Endometrial microvascular endothelial cells (primary cell): ENCODE measurements around the gene PPM1D. TPM values are rescaled to one million over a fixed set of nuclear protein-coding genes. Genes with fewer than 3 reads are reported as not detected.
"Not testable (repeated sequence)": the region's sequence is repeated elsewhere in the genome, so short reads cannot be mapped to it uniquely, and the experiment has no call there.

Experiments used
- in situ Hi-C: cut with HindIII; loops from 2 replicates; pipeline ENCODE4 v1.10.0; 2017; ENCODE audit warnings: low sequenced_read_pairs, low pct_unique_long_range_greater_than_20kb; ENCODE audit errors: inconsistent ontology term
- total RNA-seq: library from RNA; depleted of rRNA; stranded (reverse); fragments of >200 nt; gene quantifications from one replicate; pipeline ENCODE4 v1.2.3, GENCODE V29; 2015; ENCODE audit errors: inconsistent ontology term

The PPM1D gene
- total RNA-seq, 1 donor from 2014 or later: 27.2 TPM

- in situ Hi-C loops: no loop called here
Observed at GRCh38 chr17:60652454-60653247, 52.7 kb downstream of the PPM1D start.

DNA sequence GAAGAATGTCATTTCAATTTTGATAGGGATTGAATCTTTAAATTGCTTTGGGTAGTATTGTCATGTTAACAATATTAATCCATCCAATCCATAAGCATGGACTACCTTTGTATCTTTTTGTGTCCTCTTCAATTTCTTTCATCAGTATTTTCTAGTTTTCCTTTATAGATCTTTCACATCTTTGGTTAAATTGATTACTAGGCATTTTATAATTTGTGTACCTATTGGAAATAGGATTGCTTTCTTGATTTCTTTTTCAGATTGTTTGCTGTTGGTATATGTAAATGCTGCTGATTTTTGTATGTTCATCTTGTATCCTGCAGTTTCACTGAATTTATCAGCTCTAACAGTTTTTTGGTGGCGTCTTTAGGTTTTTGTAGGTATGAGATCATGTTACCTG is 53.6 kb downstream of the PPM1D start:
- in situ Hi-C loops: no loop called here

DNA sequence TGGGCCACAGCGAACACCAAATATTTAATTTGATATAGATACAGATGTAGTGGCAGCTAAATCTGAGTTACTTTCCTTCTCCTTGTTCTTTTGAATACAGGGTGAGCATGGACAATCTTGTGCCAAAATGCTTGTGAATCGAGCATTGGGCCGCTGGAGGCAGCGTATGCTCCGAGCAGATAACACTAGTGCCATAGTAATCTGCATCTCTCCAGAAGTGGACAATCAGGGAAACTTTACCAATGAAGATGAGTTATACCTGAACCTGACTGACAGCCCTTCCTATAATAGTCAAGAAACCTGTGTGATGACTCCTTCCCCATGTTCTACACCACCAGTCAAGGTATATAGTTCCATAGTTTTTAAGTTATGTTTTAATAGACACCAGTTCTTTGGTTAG is 56.5 kb downstream of the PPM1D start:
- in situ Hi-C loops: no loop called here

GRCh38 chr17:60659156-60659555 is 59.2 kb downstream of the PPM1D start:
- in situ Hi-C loops: no loop called here

GRCh38 chr17:60661489-60661888 is 61.5 kb downstream of the PPM1D start:
- in situ Hi-C loops: no loop called here

DNA sequence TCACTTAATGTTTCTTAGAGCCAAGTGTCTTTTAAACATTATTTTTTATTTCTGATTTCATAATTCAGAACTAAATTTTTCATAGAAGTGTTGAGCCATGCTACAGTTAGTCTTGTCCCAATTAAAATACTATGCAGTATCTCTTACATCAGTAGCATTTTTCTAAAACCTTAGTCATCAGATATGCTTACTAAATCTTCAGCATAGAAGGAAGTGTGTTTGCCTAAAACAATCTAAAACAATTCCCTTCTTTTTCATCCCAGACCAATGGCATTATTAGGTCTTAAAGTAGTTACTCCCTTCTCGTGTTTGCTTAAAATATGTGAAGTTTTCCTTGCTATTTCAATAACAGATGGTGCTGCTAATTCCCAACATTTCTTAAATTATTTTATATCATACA is 64.0 kb downstream of the PPM1D start:
- in situ Hi-C loops: no loop called here

GRCh38 chr17:60665602-60666001 is 65.6 kb downstream of the PPM1D start:
- in situ Hi-C loops: no loop called here

DNA sequence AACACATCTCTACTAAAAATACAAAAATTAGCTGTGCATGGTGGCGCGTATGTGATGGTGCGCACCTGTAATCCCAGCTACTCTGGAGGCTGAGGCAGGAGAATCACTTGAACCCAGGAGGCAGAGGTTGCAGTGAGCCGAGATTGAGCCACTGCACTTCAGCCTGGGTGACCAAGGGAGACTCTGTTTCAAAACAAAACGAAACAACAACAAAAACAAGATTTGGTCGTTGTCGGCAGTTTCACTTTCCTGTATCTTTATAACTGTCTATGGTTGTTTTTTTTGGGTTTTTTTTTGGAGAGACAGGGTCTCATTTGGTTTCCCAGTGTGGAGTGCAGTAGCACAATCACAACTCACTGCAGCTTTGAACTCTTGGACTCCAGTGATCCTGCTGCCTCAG is 68.7 kb downstream of the PPM1D start:
- in situ Hi-C loops: not testable (repeated sequence)

DNA sequence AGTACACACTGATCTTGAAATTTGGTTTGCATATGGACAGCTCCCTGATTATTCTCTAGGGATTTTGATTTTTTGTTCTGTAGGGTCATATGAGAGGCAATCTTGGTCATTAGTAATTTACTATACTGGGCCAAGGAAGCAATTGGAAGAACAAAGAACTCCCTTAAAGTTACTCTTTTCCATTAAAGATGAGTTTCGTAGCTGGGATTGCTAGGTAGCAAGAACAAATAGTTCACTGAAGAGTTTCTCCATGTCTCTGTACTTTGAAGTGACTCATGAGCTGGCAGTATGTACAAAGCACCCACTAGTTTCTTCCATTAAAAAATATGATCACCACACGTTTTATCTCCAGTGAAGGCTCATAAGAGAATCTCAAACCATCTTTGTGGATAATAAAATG is 71.5 kb downstream of the PPM1D start:
- in situ Hi-C loops: no loop called here

DNA sequence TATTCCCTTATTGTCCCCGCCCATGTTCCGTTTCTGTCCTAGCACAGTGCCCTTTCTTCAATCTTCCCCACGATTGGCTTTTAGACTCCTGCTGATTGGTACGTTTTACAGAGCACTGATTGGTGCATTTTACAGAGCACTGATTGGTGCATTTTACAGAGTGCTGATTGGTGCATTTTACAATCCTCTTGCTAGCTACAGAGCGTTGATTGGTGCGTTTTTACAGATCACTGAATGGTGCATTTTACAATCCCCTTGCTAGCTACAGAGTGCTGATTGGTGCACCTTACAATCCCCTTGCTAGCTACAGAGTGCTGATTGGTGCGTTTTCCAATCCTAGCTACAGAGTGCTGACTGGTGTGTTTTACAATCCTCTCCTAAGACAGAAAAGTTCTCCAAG is 74.6 kb downstream of the PPM1D start:
- in situ Hi-C loops: not testable (repeated sequence)

DNA sequence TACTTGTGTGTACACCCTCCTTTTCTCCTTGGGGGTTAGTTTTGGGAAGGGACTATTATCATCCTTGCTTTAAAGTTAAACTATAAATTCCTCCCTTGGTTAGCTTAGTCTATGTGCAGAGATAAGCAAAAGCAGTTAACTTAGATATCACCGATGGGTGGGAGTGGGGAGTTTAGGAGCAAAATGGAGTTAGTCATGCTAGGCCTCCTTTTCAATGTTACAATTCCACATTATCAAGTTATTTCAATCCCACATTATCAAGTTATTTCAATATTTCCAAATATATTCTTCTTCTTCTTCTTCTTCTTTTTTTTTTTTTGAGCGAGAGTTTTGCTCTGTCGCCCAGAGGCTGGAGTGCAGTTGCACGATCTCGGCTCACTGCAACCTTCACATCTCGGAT is 76.0 kb downstream of the PPM1D start:
- in situ Hi-C loops: no loop called here

- in situ Hi-C loops: no loop called here
Observed at GRCh38 chr17:60676758-60677307, 76.8 kb downstream of the PPM1D start.

GRCh38 chr17:60677308-60678117 is 77.5 kb downstream of the PPM1D start, which contains the start of gene BCAS3:
Gene BCAS3 (plus strand): TSS chr17:60677851.
- in situ Hi-C loops: no loop called here

GRCh38 chr17:60678118-60678444 is 78.1 kb downstream of the PPM1D start:
- in situ Hi-C loops: no loop called here

GRCh38 chr17:60679287-60679686 is 79.3 kb downstream of the PPM1D start:
- in situ Hi-C loops: no loop called here

DNA sequence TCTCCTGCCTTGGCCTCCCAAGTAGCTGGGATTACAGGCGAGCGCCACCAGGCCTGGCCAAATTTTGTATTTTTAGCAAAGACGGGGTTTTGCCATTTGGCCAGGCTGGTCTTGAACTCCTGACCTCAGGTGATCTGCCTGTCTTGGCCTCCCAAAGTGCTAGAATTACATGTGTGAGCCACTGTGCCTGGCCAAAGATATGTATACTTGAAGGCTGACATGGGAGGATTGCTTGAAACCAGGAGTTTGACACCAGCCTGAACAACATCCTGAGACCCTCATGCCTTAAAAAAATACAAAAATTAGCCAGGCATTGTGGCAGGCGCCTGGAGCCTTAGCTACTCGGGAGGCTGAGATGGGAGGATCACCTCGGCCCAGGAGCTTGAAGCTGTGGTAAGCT is 80.8 kb downstream of the PPM1D start:
- in situ Hi-C loops: no loop called here

- in situ Hi-C loops: no loop called here
Observed at GRCh38 chr17:60685437-60685836, 85.4 kb downstream of the PPM1D start.

- in situ Hi-C loops: no loop called here
Observed at GRCh38 chr17:60695960-60696359, 96.0 kb downstream of the PPM1D start.

DNA sequence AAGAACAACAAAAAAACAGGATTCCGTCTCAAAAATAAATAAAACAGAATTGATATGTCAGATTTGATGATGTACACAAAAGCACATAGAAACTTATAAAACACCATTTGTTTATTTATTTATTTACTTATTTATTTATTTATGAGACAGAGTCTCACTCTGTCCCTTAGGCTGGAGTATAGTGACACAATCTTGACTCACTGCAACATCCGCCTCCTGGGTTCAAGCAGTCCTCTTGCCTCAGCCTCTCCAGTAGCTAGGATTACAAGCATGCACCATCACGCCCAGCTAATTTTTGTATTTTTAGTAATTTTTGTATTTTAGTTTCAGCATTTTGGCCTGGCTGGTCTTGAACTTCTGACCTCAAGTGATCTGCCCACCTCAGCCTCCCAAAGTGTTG is 99.1 kb downstream of the PPM1D start:
- in situ Hi-C loops: no loop called here

- in situ Hi-C loops: no loop called here
Observed at GRCh38 chr17:60704170-60704569, 104.2 kb downstream of the PPM1D start.
